Psoas muscle (tissue), 8 donors: ENCODE measurements around the gene CACNA1C. TPM values are rescaled to one million over a fixed set of nuclear protein-coding genes. Genes with fewer than 3 reads are reported as not detected.

Source experiments
- ATAC-seq, 4 donors: fragments of 200-7000 bp; cut with Tn5 transposase; one replicate each; pipeline ENCODE4 v1.9.1; 2020; ENCODE audit warnings: moderate library complexity in 3 of 4, mild to moderate bottlenecking in 2 of 4
- DNase-seq, 2 donors: peaks; one replicate each; pipeline ENCODE4 v3.0.0-alpha.2; 2020
- H3K27ac ChIP-seq: fragments of 200-600 bp; one replicate; pipeline ENCODE4 v1.8.0; 2022
- H3K27me3 ChIP-seq, 3 donors: fragments of 200-600 bp in 1 of 3; one replicate each; pipeline versions ENCODE4 v1.6.1 to v1.8.0; 2013 to 2022; ENCODE audit warnings: low read length in 2 of 3, mild to moderate bottlenecking in 2 of 3, moderate library complexity in 1 of 3; ENCODE audit not compliant: insufficient read depth in 3 of 3
- H3K36me3 ChIP-seq, 2 donors: fragments of 200-600 bp in 1 of 2; one replicate each; pipeline versions ENCODE4 v1.6.1 to v1.8.0; 2013 to 2022; ENCODE audit warnings: low read depth in 1 of 2, mild to moderate bottlenecking in 1 of 2, moderate library complexity in 1 of 2; ENCODE audit not compliant: insufficient read depth in 1 of 2
- H3K4me1 ChIP-seq: fragments of 200-600 bp; one replicate; pipeline ENCODE4 v1.8.0; 2022
- H3K4me3 ChIP-seq: fragments of 200-600 bp; one replicate; pipeline ENCODE4 v1.8.0; 2022; ENCODE audit warnings: mild to moderate bottlenecking
- H3K9me3 ChIP-seq: fragments of 200-600 bp; one replicate; pipeline ENCODE4 v1.8.0; 2022
- CTCF ChIP-seq: fragments of 200-600 bp; IDR thresholded peaks from one replicate; pipeline ENCODE4 v1.8.0; 2022; ENCODE audit warnings: antibody characterized with exemption
- WGBS, 3 donors: extraction: QIAGEN DNeasy Blood & Tissue Kit; methylation state at CpG; one replicate each; pipeline versions ENCODE4 v1.1.6 to v1.1.7; 2013; 5-methylcytosine and 5-hydroxymethylcytosine counted together
- intact Hi-C, 2 donors: fragments of 100-400 bp; cut with DNase I; formaldehyde crosslinking; loops; one replicate each; pipeline versions ENCODE4 v1.11.0 to v1.14.2; 2022
- polyA plus RNA-seq, 3 donors: library from polyadenylated mRNA; stranded (reverse); fragments of 200-250 nt; gene quantifications; one replicate each; pipeline ENCODE4 v1.2.3, GENCODE V29; 2013
- total RNA-seq, 4 donors: library from RNA; stranded (reverse); fragmentation: NEBNext Ultra II Directional in 2 of 4; extraction: Animal tissue kit (Norgen Biotek cat#: 25700) in 2 of 4; gene quantifications; one replicate each; pipeline versions ENCODE4 v1.2.1 to v1.2.4, GENCODE V29; 2021 to 2023
- donor health status: healthy with polysubstance abuse.
- donor health status: DM: no; HTN: no; CAD: no; lungs with moderate emphysema.
- donor health status: Bipolar disorder and iron deficiency.
- donor health status: healthy.
- donor health status: DM: yes; HTN: yes; CAD: no.
- donor health status: DM: no; HTN: no; CAD: no.
- donor health status: DM: no; HTN: no; CAD: no.
- donor health status: DM: yes; HTN: yes; CAD: no.

Gene CACNA1C
- total and polyA plus RNA-seq, 7 donors = 0.26 to 2.9 (median 0.95) TPM

DNA sequence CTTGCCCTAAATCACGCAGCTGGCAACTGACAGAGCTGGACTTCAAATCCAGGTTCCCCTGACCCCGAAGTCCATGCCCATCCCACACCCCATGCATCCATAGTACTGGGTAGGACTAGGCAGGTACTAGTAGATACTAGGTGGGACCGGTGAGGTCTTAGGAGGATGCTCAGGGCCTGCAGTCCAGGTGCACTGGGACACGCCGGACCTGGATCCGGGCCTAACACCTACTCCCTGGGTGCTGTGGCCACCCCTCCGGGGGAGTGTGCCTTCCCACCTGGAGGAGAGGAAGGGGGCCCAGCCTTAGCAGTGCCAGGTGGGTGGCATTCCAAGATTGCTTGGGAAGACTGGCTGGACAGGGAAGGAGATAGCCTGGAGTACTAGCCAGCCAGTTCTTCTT is 64.8 kb downstream of the CACNA1C start:
- TF ChIP-seq CTCF = no peak
- intact Hi-C loops = no loop called here
- ATAC-seq = no peak

GRCh38 chr12:2118061-2118460 is 65.3 kb downstream of the CACNA1C start:
- 70 to 77% (median 76%) methylated on average over 5 of the region's 5 CpGs for WGBS, 3 donors
- no peaks in the 10 kb centered on the region for H3K27me3 ChIP-seq
- ATAC-seq (no peak), DNase-seq (no peak)
- H3K9me3 ChIP-seq = no peaks in the 10 kb centered on the region
- H3K4me1 ChIP-seq = no peaks in the 10 kb centered on the region
- TF ChIP-seq CTCF = no peak
- no peaks in the 10 kb centered on the region for H3K36me3 ChIP-seq
- no peak overlapping the region for H3K4me3 ChIP-seq
- intact Hi-C loops = no loop called here
- H3K27ac ChIP-seq = no peak overlapping the region

More for the DNA sequence above, 64.8 kb downstream of the CACNA1C start:
- 92% methylated on average over 7 of the region's 7 CpGs for WGBS, 3 donors
- Histone ChIP-seq H3K4me3 (no peak overlapping the region), H3K9me3 (no peaks in the 10 kb centered on the region), H3K4me1 (no peaks in the 10 kb centered on the region), H3K27ac (no peak overlapping the region), H3K27me3 (no peaks in the 10 kb centered on the region), H3K36me3 (no peaks in the 10 kb centered on the region)
- DNase-seq = no peak

GRCh38 chr12:2118481-2119255 is 65.9 kb downstream of the CACNA1C start:
- H3K27ac ChIP-seq = no peak overlapping the region

GRCh38 chr12:2119266-2119665 is 66.5 kb downstream of the CACNA1C start:
- WGBS, 3 donors = 75% methylated on average over 7 of the region's 7 CpGs
- no peaks in the 10 kb centered on the region for H3K36me3 ChIP-seq
- H3K4me1 ChIP-seq = no peaks in the 10 kb centered on the region
- no peak for ATAC-seq
- no peak overlapping the region for H3K4me3 ChIP-seq
- no peak overlapping the region for H3K27ac ChIP-seq
- no peaks in the 10 kb centered on the region for H3K27me3 ChIP-seq
- H3K9me3 ChIP-seq = no peaks in the 10 kb centered on the region
- DNase-seq = no peak
- intact Hi-C loops = no loop called here
- no peak for TF ChIP-seq CTCF

More at GRCh38 chr12:2118481-2119255, 65.9 kb downstream of the CACNA1C start:
- H3K4me1 ChIP-seq = no peaks in the 10 kb centered on the region
- intact Hi-C loops = no loop called here
- ATAC-seq = no peak
- H3K27me3 ChIP-seq = no peaks in the 10 kb centered on the region
- H3K4me3 ChIP-seq = no peak overlapping the region
- no peak for DNase-seq
- WGBS, 3 donors = 74 to 83% (median 77%) methylated on average over 12 of the region's 12 CpGs
- no peaks in the 10 kb centered on the region for H3K36me3 ChIP-seq
- no peaks in the 10 kb centered on the region for H3K9me3 ChIP-seq
- no peak for TF ChIP-seq CTCF
